ENCODE results near the gene ZNF576. TPM values are rescaled to one million over a fixed set of nuclear protein-coding genes. Genes with fewer than 3 reads are reported as not detected.
A peak's percentile ranks its signal among the peaks of the same experiment; 100 is the strongest.

Gene ZNF576
- total and polyA plus RNA-seq, 2 of the 13 experiments (the other 11 are each of a cell fraction or from before 2014, with no cell fraction given) = 7.2 to 9.6 TPM

GRCh38 chr19:43595999-43596841 lies at the start of gene ZNF576, which contains the start of gene IRGQ (continued):
- TF ChIP-seq ZBED4 (CRISPR knock-in tag; IDR thresholded peaks at IDR 0.05; ENCODE audit: borderline replicate concordance) (0 out of 2 replicates have a peak, but pooled peaks have one; percentile 20), ZNF556 (CRISPR knock-in tag; IDR thresholded peaks at IDR 0.05; ENCODE audit: borderline replicate concordance) (0 out of 2 replicates have a peak, but pooled peaks have one; percentile 31), KMT2B (CRISPR knock-in tag; IDR thresholded peaks at IDR 0.05) (peak; percentile 63), ELF4 (CRISPR knock-in tag; IDR thresholded peaks at IDR 0.05; ENCODE audit: borderline replicate concordance) (no peak), TBP (CRISPR knock-in tag; IDR thresholded peaks at IDR 0.05) (no peak; the same call in 1 of the 2 replicates), XRCC5 (optimal IDR thresholded peaks at IDR 0.05; ENCODE audit: low read length) (no peak), ZHX1 (CRISPR knock-in tag; IDR thresholded peaks at IDR 0.05; ENCODE audit: low read depth) (no peak), HNF4A (CRISPR knock-in tag; IDR thresholded peaks at IDR 0.05) (peak; percentile 47), NCOA1 (CRISPR knock-in tag; IDR thresholded peaks at IDR 0.05) (no peak), FOXP4 (CRISPR knock-in tag; IDR thresholded peaks at IDR 0.05) (no peak; the same call in 1 of the 2 replicates), KLF11 (CRISPR knock-in tag; IDR thresholded peaks at IDR 0.05) (no peak), ZNF280B (CRISPR knock-in tag; IDR thresholded peaks at IDR 0.05; ENCODE audit: borderline replicate concordance) (peak; percentile 55; the same call in 1 of the 2 replicates), THAP7 (CRISPR knock-in tag; IDR thresholded peaks at IDR 0.05) (no peak; the same call in 1 of the 2 replicates), GMEB1 (CRISPR knock-in tag; IDR thresholded peaks at IDR 0.05; ENCODE audit: borderline replicate concordance) (peak; percentile 83)
